ENCODE results near the gene SHC4. TPM values are rescaled to one million over a fixed set of nuclear protein-coding genes. Genes with fewer than 3 reads are reported as not detected.
A peak's percentile ranks its signal among the peaks of the same experiment; 100 is the strongest.

Gene SHC4
- total and polyA plus RNA-seq, 9 of the 15 experiments (the other 6 are each of a cell fraction or from before 2014, with no cell fraction given): 0.43 to 1.2 (median 0.67) TPM

GRCh38 chr15:48810414-48811324 is 153.1 kb downstream of the SHC4 start, which contains the start of gene CEP152:
Gene CEP152, minus strand, starts transcription at chr15:48811069. Its CDS starts 5,420 bp downstream, at chr15:48805649.
- peak within 1 kb of the TSS; percentile 95 for H2AFZ ChIP-seq (ENCODE audit: low read depth, low read length)
- intact Hi-C loops (cut with micrococcal nuclease) (loop anchor here (5.0 kb wide), 1 partner anchor 47 kb away; no protein-coding TSS in a partner anchor), in situ Hi-C loops (cut with MboI) (loop anchor here (25.0 kb wide), 1 partner anchor 448 kb away; no protein-coding TSS in a partner anchor)
- peaks cover 51% of the 10 kb centered on the region for H3K79me2 ChIP-seq (ENCODE audit: control insufficient read depth, insufficient read depth, low read length)
- no peaks in the 10 kb centered on the region for H3K27me3 ChIP-seq (ENCODE audit: control insufficient read depth in 2 of 2, insufficient read depth in 2 of 2, low read length in 2 of 2)
- H3K4me2 ChIP-seq (ENCODE audit: insufficient read depth, low read length): peak within 1 kb of the TSS; percentile 89
- ATAC-seq (peak; percentile 97), FAIRE-seq (peak; percentile 100), DNase-seq (ENCODE audit: extremely low read depth in 1 of 4, low spot score in 3 of 4) (peak; percentile 97 to 100 (median 98))
- peaks cover 6% of the 10 kb centered on the region; the same call in 1 of the 3 replicates for H3K36me3 ChIP-seq (ENCODE audit: control insufficient read depth, insufficient read depth, low read length)
- CTCF ChIA-PET (ENCODE audit: low intra/inter-chr PET ratio): interaction anchor here (1.1 kb wide), 1 partner anchor 453 kb away, joined by 3 read pairs; no protein-coding TSS in a partner anchor
- peaks cover 5 to 8% of the 10 kb centered on the region in 2 experiments; a peak in 3 of 5 replicates for H3K4me1 ChIP-seq (replicated peaks in 1 of 2; ENCODE audit: control insufficient read depth in 2 of 2, insufficient read depth in 2 of 2, low read length in 2 of 2)
- no peaks in the 10 kb centered on the region for H4K20me1 ChIP-seq (replicated peaks; ENCODE audit: control insufficient read depth, insufficient read depth, low read length)
- peak within 1 kb of the TSS; percentile 93 for H3K27ac ChIP-seq (ENCODE audit: extremely low read depth, low read depth, low read length)
- TSS peak; percentile 54 for BruUV-seq (replicated peaks)
- H3K4me3 ChIP-seq: peak within 1 kb of the TSS; percentile 80
- no peaks in the 10 kb centered on the region for H3K9me1 ChIP-seq (ENCODE audit: control insufficient read depth, insufficient read depth, low read length)
- POLR2A ChIA-PET: interaction anchor here (0.6 to 1.5 kb wide), 8 partner anchors 8 to 1194 kb away, joined by 3 to 7 read pairs (median 3); no protein-coding TSS in a partner anchor
- under 1% methylated on average over 47 of the region's 51 CpGs for WGBS (ENCODE audit: insufficient coverage, low coverage, missing lambda C conversion rate)
- H3K9ac ChIP-seq (ENCODE audit: insufficient read depth in 1 of 2, low read depth in 2 of 2, low read length in 2 of 2): peak within 1 kb of the TSS; percentile 96 to 98
- H3K9me3 ChIP-seq (replicated peaks; ENCODE audit: control insufficient read depth, insufficient read depth, low read depth, low read length): no peaks in the 10 kb centered on the region
- TF ChIP-seq PRDM10 (IDR thresholded peaks at IDR 0.05; ENCODE audit: partially characterized antibody): peak; percentile 91
- no peak for TF ChIP-seq ZNF830 (CRISPR knock-in tag; IDR thresholded peaks at IDR 0.05)
- TF ChIP-seq ZNF347 (CRISPR knock-in tag; IDR thresholded peaks at IDR 0.05; ENCODE audit: low read depth): no peak
- TF ChIP-seq PHB2 (IDR thresholded peaks at IDR 0.05; ENCODE audit: low read depth): no peak
- peak in 1 of 2 experiments; percentile 19; a peak in 1 of 4 replicates for TF ChIP-seq MAZ (CRISPR knock-in tag; conservative IDR thresholded peaks at IDR 0.05 in 1 of 2, IDR thresholded peaks at IDR 0.05 in 1 of 2)
- TF ChIP-seq CEBPG (CRISPR knock-in tag; IDR thresholded peaks at IDR 0.05): no peak; the same call in 1 of the 2 replicates
- TF ChIP-seq CEBPG (tag; conservative IDR thresholded peaks at IDR 0.05 in 1 of 2, IDR thresholded peaks at IDR 0.05 in 1 of 2): no peak
- peak; percentile 95 for TF ChIP-seq MYBL2 (IDR thresholded peaks at IDR 0.05; ENCODE audit: low read depth)
- TF ChIP-seq MYBL2 (CRISPR knock-in tag; IDR thresholded peaks at IDR 0.05; ENCODE audit: borderline replicate concordance): no peak
- no peak for TF ChIP-seq ZNF707 (CRISPR knock-in tag; conservative IDR thresholded peaks at IDR 0.05)
- TF ChIP-seq ZKSCAN1 (IDR thresholded peaks at IDR 0.05; ENCODE audit: low read depth, low read length): peak; percentile 94
- no peak for TF ChIP-seq GMEB1 (CRISPR knock-in tag; IDR thresholded peaks at IDR 0.05)
- no peak for TF ChIP-seq ZNF121 (CRISPR knock-in tag; conservative IDR thresholded peaks at IDR 0.05)
- peak; percentile 82 for TF ChIP-seq ZBTB7A (IDR thresholded peaks at IDR 0.05; ENCODE audit: borderline replicate concordance, control insufficient read depth, low read depth, low read length)
- no peak for TF ChIP-seq SMAD1 (IDR thresholded peaks at IDR 0.05; ENCODE audit: low read depth, low read length, partially characterized antibody)

Measured in K562 (cell line).